ENCODE measurements around the gene CALCB.

CALCB gene

GRCh38 chr11:15073361-15074205 lies at the start of gene CALCB (continued):
- TF ChIP-seq PATZ1 (tag by site-specific recombination; IDR thresholded peaks at IDR 0.05) (peak; percentile 73), ELK4 (IDR thresholded peaks at IDR 0.05; ENCODE audit: borderline replicate concordance, low read depth, low read length) (no peak), ZFP41 (tag by site-specific recombination; IDR thresholded peaks at IDR 0.05; ENCODE audit: borderline replicate concordance) (no peak), ZNF280D (tag by site-specific recombination; IDR thresholded peaks at IDR 0.05) (no peak), ZNF23 (tag by site-specific recombination; IDR thresholded peaks at IDR 0.05; ENCODE audit: borderline replicate concordance) (no peak), ZNF791 (tag by site-specific recombination; IDR thresholded peaks at IDR 0.05) (no peak), ZSCAN30 (tag by site-specific recombination; IDR thresholded peaks at IDR 0.05) (no peak), ZNF18 (tag by site-specific recombination; IDR thresholded peaks at IDR 0.05) (no peak), HOXA7 (CRISPR knock-in tag; IDR thresholded peaks at IDR 0.05; ENCODE audit: borderline replicate concordance) (no peak), ZNF501 (tag by site-specific recombination; IDR thresholded peaks at IDR 0.05) (no peak), ZNF157 (tag by site-specific recombination; IDR thresholded peaks at IDR 0.05) (no peak)
- TF ChIP-seq, protein P1, sequence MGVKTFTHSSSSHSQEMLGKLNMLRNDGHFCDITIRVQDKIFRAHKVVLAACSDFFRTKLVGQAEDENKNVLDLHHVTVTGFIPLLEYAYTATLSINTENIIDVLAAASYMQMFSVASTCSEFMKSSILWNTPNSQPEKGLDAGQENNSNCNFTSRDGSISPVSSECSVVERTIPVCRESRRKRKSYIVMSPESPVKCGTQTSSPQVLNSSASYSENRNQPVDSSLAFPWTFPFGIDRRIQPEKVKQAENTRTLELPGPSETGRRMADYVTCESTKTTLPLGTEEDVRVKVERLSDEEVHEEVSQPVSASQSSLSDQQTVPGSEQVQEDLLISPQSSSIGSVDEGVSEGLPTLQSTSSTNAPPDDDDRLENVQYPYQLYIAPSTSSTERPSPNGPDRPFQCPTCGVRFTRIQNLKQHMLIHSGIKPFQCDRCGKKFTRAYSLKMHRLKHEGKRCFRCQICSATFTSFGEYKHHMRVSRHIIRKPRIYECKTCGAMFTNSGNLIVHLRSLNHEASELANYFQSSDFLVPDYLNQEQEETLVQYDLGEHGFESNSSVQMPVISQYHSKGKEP (tag by site-specific recombination; IDR thresholded peaks at IDR 0.05): no peak
- TF ChIP-seq, protein P2, sequence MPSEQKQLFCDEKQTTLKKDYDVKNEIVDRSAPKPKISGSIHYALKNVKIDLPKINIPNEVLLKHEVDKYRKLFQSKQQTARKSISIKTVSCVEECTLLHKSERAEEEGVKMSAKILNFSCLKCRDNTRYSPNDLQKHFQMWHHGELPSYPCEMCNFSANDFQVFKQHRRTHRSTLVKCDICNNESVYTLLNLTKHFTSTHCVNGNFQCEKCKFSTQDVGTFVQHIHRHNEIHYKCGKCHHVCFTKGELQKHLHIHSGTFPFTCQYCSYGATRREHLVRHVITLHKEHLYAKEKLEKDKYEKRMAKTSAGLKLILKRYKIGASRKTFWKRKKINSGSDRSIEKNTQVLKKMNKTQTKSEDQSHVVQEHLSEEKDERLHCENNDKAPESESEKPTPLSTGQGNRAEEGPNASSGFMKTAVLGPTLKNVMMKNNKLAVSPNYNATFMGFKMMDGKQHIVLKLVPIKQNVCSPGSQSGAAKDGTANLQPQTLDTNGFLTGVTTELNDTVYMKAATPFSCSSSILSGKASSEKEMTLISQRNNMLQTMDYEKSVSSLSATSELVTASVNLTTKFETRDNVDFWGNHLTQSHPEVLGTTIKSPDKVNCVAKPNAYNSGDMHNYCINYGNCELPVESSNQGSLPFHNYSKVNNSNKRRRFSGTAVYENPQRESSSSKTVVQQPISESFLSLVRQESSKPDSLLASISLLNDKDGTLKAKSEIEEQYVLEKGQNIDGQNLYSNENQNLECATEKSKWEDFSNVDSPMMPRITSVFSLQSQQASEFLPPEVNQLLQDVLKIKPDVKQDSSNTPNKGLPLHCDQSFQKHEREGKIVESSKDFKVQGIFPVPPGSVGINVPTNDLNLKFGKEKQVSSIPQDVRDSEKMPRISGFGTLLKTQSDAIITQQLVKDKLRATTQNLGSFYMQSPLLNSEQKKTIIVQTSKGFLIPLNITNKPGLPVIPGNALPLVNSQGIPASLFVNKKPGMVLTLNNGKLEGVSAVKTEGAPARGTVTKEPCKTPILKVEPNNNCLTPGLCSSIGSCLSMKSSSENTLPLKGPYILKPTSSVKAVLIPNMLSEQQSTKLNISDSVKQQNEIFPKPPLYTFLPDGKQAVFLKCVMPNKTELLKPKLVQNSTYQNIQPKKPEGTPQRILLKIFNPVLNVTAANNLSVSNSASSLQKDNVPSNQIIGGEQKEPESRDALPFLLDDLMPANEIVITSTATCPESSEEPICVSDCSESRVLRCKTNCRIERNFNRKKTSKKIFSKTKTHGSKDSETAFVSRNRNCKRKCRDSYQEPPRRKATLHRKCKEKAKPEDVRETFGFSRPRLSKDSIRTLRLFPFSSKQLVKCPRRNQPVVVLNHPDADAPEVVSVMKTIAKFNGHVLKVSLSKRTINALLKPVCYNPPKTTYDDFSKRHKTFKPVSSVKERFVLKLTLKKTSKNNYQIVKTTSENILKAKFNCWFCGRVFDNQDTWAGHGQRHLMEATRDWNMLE (tag by site-specific recombination; conservative IDR thresholded peaks at IDR 0.05; ENCODE audit: low read depth): no peak
- TF ChIP-seq, protein P3, sequence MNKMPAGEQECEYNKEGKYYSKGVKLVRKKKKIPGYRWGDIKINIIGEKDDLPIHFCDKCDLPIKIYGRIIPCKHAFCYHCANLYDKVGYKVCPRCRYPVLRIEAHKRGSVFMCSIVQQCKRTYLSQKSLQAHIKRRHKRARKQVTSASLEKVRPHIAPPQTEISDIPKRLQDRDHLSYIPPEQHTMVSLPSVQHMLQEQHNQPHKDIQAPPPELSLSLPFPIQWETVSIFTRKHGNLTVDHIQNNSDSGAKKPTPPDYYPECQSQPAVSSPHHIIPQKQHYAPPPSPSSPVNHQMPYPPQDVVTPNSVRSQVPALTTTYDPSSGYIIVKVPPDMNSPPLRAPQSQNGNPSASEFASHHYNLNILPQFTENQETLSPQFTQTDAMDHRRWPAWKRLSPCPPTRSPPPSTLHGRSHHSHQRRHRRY (tag by site-specific recombination; IDR thresholded peaks at IDR 0.05): no peak

All from HEK293 (cell line).